Progenitor cell of endocrine pancreas (in vitro differentiated cells): ENCODE data around the gene UBXN6. TPM values are rescaled to one million over a fixed set of nuclear protein-coding genes. Genes with fewer than 3 reads are reported as not detected.
A peak's percentile ranks its signal among the peaks of the same experiment; 100 is the strongest.

ENCODE experiments used
- DNase-seq: peaks from one replicate; pipeline ENCODE4 v3.0.0; 2021; ENCODE audit warnings: low spot score; ENCODE audit not compliant: unreplicated experiment
- H3K27ac Mint-ChIP-seq: 2 replicates; pipeline ENCODE4 v1.8.0; 2021; ENCODE audit warnings: mild to moderate bottlenecking, moderate library complexity, mixed read lengths
- H3K27me3 Mint-ChIP-seq: 2 replicates; pipeline ENCODE4 v1.8.0; 2021; ENCODE audit warnings: mixed read lengths
- H3K36me3 Mint-ChIP-seq: 2 replicates; pipeline ENCODE4 v1.8.0; 2022; ENCODE audit warnings: mixed read lengths; ENCODE audit not compliant: insufficient read depth
- H3K4me1 Mint-ChIP-seq: 2 replicates; pipeline ENCODE4 v1.8.0; 2021; ENCODE audit warnings: low read depth, mixed read lengths
- H3K4me3 Mint-ChIP-seq: 2 replicates; pipeline ENCODE4 v1.8.0; 2021; ENCODE audit warnings: low read depth, mild to moderate bottlenecking, moderate library complexity, mixed read lengths
- H3K9me3 Mint-ChIP-seq: 2 replicates; pipeline ENCODE4 v1.8.0; 2021; ENCODE audit warnings: low read depth, mixed read lengths
- CTCF ChIP-seq: fragments of 200-600 bp; sonication (generic); IDR thresholded peaks from one replicate; pipeline ENCODE4 v1.5.0; 2021; ENCODE audit warnings: antibody characterized with exemption, mild to moderate bottlenecking; ENCODE audit not compliant: unreplicated experiment
- total RNA-seq: library from RNA; stranded (reverse); gene quantifications from 2 replicates; pipeline ENCODE4 v1.2.1, GENCODE V29; 2021

The UBXN6 gene
- total RNA-seq, 1 donor from 2014 or later = 57.2 TPM

DNA sequence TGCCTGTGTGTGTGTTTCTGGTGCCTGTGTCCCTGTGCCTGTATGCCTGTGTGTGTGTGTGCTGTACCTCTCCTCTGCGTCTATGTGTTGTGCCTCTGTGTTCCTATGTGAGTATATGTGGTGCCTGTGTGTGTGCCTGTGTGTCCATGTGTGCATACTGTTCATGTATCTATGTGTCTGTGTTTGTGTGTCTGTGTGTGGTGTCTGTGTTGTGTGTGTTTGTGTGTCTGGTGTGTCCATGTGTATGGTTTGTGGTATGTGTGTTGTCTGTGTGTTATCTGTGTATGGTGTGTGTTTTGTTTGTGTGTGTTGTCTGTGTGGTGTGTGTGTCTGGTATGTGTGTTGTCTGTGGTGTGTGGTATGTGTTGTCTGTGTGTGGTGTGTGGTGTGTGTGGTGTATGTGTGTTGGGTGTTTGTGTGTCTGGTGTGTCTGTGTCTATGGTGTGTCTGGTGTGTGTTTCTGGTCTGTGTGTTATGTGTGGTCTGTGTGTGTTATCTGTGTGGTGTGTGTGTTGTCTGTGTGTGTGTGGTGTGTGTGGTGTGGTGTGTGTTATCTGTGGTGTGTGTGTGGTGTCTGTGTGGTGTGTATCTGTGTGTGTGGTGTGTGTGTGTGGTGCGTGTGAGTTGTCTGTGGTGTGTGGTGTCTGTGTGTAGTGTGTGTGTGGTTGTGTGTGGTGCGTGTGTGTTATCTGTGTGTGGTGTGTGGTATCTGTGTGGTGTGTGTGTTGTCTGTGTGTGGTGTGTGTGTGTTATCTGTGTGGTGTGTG, 34.9 kb upstream of the UBXN6 start:
- Mint-ChIP-seq H3K4me3 (no peak overlapping the region), H3K9me3 (no peaks in the 10 kb centered on the region), H3K36me3 (peaks cover 12% of the 10 kb centered on the region), H3K27ac (no peak overlapping the region), H3K4me1 (no peaks in the 10 kb centered on the region), H3K27me3 (no peaks in the 10 kb centered on the region)
- TF ChIP-seq CTCF = no peak
- no peak for DNase-seq

GRCh38 chr19:4491446-4491845, 33.9 kb upstream of the UBXN6 start:
- no peak overlapping the region for H3K27ac Mint-ChIP-seq
- no peaks in the 10 kb centered on the region for H3K27me3 Mint-ChIP-seq
- H3K36me3 Mint-ChIP-seq = peaks cover 14% of the 10 kb centered on the region
- DNase-seq = no peak
- H3K4me3 Mint-ChIP-seq = no peak overlapping the region
- H3K9me3 Mint-ChIP-seq = no peaks in the 10 kb centered on the region
- TF ChIP-seq CTCF = no peak
- H3K4me1 Mint-ChIP-seq = no peaks in the 10 kb centered on the region

DNA sequence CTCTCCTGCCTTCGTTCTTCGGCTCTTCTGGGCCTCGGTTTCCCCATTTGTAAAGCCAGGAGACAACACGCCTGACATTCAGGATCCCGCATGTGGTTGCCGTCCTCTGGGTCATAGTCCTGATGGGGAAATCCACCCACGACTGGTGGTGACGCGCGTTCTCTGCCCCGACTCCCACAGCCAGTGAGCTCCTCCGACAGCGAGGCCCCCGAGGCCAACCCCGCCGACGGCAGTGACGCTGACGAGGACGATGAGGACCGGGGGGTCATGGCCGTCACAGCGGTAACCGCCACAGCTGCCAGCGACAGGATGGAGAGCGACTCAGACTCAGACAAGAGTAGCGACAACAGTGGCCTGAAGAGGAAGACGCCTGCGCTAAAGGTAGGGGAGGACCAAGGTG, 30.9 kb upstream of the UBXN6 start:
- Mint-ChIP-seq H3K4me3 (no peak overlapping the region), H3K36me3 (peaks cover 18% of the 10 kb centered on the region), H3K27me3 (no peaks in the 10 kb centered on the region), H3K9me3 (no peaks in the 10 kb centered on the region), H3K4me1 (no peaks in the 10 kb centered on the region), H3K27ac (peak overlapping the region; percentile 59)
- no peak for TF ChIP-seq CTCF
- DNase-seq = no peak

DNA sequence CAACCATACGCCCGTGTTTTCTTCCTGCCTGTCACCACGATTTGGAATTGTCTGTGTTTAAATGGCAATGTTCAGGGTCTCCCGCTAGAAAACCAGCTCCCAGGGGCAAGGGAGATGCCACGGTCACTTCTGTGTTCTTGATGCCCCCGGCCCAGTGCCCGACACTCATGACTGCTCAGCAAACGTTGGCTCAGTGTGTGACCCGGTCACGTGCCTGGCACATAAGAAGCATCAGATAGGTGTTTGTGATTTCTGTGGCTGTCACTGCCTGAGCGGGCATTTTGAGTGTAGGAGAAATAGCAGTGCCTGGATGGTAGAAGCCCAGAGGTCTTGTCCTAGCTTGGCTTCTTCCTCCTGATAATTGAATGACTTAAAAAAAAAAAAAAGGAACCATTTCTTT, 30.0 kb upstream of the UBXN6 start:
- H3K27me3 Mint-ChIP-seq = no peaks in the 10 kb centered on the region
- H3K36me3 Mint-ChIP-seq = peaks cover 19% of the 10 kb centered on the region
- H3K9me3 Mint-ChIP-seq = no peaks in the 10 kb centered on the region
- TF ChIP-seq CTCF = no peak
- no peak overlapping the region for H3K27ac Mint-ChIP-seq
- no peak for DNase-seq
- no peaks in the 10 kb centered on the region for H3K4me1 Mint-ChIP-seq
- H3K4me3 Mint-ChIP-seq = no peak overlapping the region

GRCh38 chr19:4483385-4483784, 25.8 kb upstream of the UBXN6 start:
- no peaks in the 10 kb centered on the region for H3K9me3 Mint-ChIP-seq
- TF ChIP-seq CTCF = no peak
- no peaks in the 10 kb centered on the region for H3K27me3 Mint-ChIP-seq
- no peak overlapping the region for H3K27ac Mint-ChIP-seq
- H3K4me3 Mint-ChIP-seq = no peak overlapping the region
- H3K4me1 Mint-ChIP-seq = no peaks in the 10 kb centered on the region
- no peak for DNase-seq
- H3K36me3 Mint-ChIP-seq = peaks cover 10% of the 10 kb centered on the region
